Gastrocnemius medialis (tissue), 4 donors: Measurements from ENCODE around the gene FCER1G. TPM values are rescaled to one million over a fixed set of nuclear protein-coding genes. Genes with fewer than 3 reads are reported as not detected.

Source experiments
- ATAC-seq, 2 donors: fragments of 150-250 bp; one replicate each; pipeline ENCODE4 v1.9.1; 2016
- DNase-seq, 2 donors: peaks; one replicate each; pipeline ENCODE4 v3.0.0-alpha.2; 2019
- H3K27ac ChIP-seq, 4 donors: fragments of 200-600 bp; sonication (generic); 1 replicate in 1 of 4; 2 replicates in 3 of 4; pipeline ENCODE4 v1.5.1; 2016 to 2018; ENCODE audit warnings: mild to moderate bottlenecking in 2 of 4, moderate library complexity in 1 of 4
- H3K27me3 ChIP-seq, 3 donors: fragments of 200-600 bp; sonication (generic) in 2 of 3; 1 replicate in 1 of 3; 2 replicates in 2 of 3; pipeline versions ENCODE4 v1.5.1 to v1.6.0; 2016 to 2019; ENCODE audit warnings: mild to moderate bottlenecking in 1 of 3, moderate library complexity in 1 of 3
- H3K36me3 ChIP-seq, 2 donors: fragments of 200-600 bp; sonication (generic) in 1 of 2; one replicate each; pipeline ENCODE4 v1.5.1; 2017 to 2018
- H3K4me1 ChIP-seq, 2 donors: fragments of 200-600 bp; sonication (generic) in 1 of 2; one replicate each; pipeline ENCODE4 v1.5.1; 2016 to 2017; ENCODE audit warnings: mild to moderate bottlenecking in 2 of 2
- H3K4me3 ChIP-seq, 4 donors: fragments of 200-600 bp; sonication (generic) in 3 of 4; 1 replicate in 1 of 4; 2 replicates in 3 of 4; pipeline ENCODE4 v1.5.1; 2016 to 2019; ENCODE audit warnings: mild to moderate bottlenecking in 2 of 4
- H3K9me3 ChIP-seq, 3 donors: fragments of 200-600 bp; sonication (generic) in 2 of 3; 1 replicate in 1 of 3; 2 replicates in 2 of 3; pipeline ENCODE4 v1.5.1; 2016 to 2019
- CTCF ChIP-seq, 5 experiments: fragments of 450-650 bp in 3 of 5; fragments of 200-600 bp in 2 of 5; sonication (generic) in 2 of 5; IDR thresholded peaks in 4 of 5; conservative IDR thresholded peaks in 1 of 5; 1 replicate in 4 of 5; 2 replicates in 1 of 5; pipeline ENCODE4 v1.5.1; 2016 to 2019; ENCODE audit warnings: antibody characterized with exemption in 5 of 5, mild to moderate bottlenecking in 3 of 5, moderate library complexity in 3 of 5
- POLR2A ChIP-seq, 2 donors: fragments of 450-650 bp; IDR thresholded peaks; one replicate each; pipeline ENCODE4 v1.6.1; 2017; ENCODE audit warnings: antibody characterized with exemption in 2 of 2, mild to moderate bottlenecking in 2 of 2, moderate library complexity in 2 of 2
- in situ Hi-C, 4 donors: fragments of 200-750 bp; cut with MboI; loops; one replicate each; pipeline versions ENCODE4 v1.15.0 to v1.8.0; 2017; ENCODE audit warnings: low sequenced_read_pairs in 4 of 4
- intact Hi-C: fragments of 100-400 bp; cut with DNase I; formaldehyde crosslinking; loops from one replicate; pipeline ENCODE4 v1.15.1; 2023; ENCODE audit warnings: low total_unique reads
- total RNA-seq, 4 donors: library from RNA; depleted of rRNA; stranded (reverse); fragments of >200 nt; gene quantifications; one replicate each; pipeline versions ENCODE4 v1.1.0 to v1.2.3, GENCODE V29; 2016

Gene FCER1G
- total RNA-seq, 4 donors from 2014 or later, result 4.2 to 20.4 (median 18.5) TPM

DNA sequence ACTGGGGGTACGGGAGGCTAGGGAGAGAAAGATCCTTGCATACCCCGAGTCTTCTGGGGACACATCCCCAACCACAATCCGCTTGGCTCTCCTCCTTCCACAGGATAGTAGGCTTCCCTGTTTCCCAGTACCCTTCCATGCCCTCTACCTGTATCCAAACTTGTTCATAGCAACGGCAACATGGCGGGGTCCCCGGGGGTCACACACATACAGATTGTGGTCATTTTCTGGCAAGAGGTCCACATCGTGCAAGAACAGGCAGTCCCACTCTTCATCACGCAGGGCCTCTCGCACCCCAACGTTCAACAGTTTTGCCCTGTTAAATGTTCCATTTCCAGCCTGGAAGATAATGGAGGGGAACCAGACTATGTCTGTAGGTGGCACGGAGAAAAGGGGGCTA lies 41.4 kb upstream of the FCER1G start:
- H3K4me1 ChIP-seq, result peaks cover 19 to 23% of the 10 kb centered on the region in 2 donors
- H3K4me3 ChIP-seq, result no peak overlapping the region
- no peak for TF ChIP-seq CTCF (IDR thresholded peaks at IDR 0.05 in 4 of 5, conservative IDR thresholded peaks at IDR 0.05 in 1 of 5)
- no peak for TF ChIP-seq POLR2A (IDR thresholded peaks at IDR 0.05)
- H3K9me3 ChIP-seq, result no peaks in the 10 kb centered on the region
- no peak for DNase-seq
- peaks cover 5 to 65% of the 10 kb centered on the region in 2 donors for H3K36me3 ChIP-seq
- intact Hi-C loops, result no loop called here
- in situ Hi-C loops, result loop anchor here in 1 of 4 donors (10.0 kb wide), 1 partner anchor 51 kb away; the partner anchor contains the start of genes APOA2 and TOMM40L
- no peak for ATAC-seq
- no peaks in the 10 kb centered on the region for H3K27me3 ChIP-seq
- H3K27ac ChIP-seq, result peak overlapping the region in 3 of 4 donors; percentile 43 to 62 (median 57)

DNA sequence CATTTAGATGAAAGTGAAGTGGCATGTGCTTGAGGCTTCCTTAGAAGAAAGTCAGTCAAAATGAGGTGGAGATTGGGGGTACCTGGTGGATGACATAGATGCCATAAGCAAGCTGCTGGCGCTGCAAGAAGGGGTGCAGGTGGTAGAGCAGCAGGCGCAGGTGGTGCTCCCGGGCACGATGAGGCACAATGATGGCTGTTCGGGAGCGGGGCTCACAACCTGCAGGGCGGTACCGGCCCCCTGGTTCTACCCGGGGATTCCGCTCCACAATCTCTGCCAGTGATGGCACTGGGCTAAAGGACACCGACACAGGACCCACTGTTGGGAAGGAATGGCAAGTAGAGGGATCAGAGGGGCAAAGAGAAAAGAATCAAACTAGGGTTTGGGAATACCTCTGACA lies 40.2 kb upstream of the FCER1G start:
- DNase-seq (no peak), ATAC-seq (no peak)
- intact Hi-C loops (no loop called here), in situ Hi-C loops (loop anchor here in 1 of 4 donors (10.0 to 25.0 kb wide), 2 partner anchors 50 to 587 kb away; partner anchors contain the start of genes APOA2, ATF6 and TOMM40L)
- Histone ChIP-seq H3K36me3 (peaks cover 5 to 53% of the 10 kb centered on the region in 2 donors), H3K27me3 (no peaks in the 10 kb centered on the region), H3K27ac (no peak overlapping the region), H3K4me1 (peaks cover 19 to 23% of the 10 kb centered on the region in 2 donors), H3K9me3 (no peaks in the 10 kb centered on the region), H3K4me3 (no peak overlapping the region)
- TF ChIP-seq POLR2A (IDR thresholded peaks at IDR 0.05) (no peak), CTCF (IDR thresholded peaks at IDR 0.05 in 4 of 5, conservative IDR thresholded peaks at IDR 0.05 in 1 of 5) (no peak)

DNA sequence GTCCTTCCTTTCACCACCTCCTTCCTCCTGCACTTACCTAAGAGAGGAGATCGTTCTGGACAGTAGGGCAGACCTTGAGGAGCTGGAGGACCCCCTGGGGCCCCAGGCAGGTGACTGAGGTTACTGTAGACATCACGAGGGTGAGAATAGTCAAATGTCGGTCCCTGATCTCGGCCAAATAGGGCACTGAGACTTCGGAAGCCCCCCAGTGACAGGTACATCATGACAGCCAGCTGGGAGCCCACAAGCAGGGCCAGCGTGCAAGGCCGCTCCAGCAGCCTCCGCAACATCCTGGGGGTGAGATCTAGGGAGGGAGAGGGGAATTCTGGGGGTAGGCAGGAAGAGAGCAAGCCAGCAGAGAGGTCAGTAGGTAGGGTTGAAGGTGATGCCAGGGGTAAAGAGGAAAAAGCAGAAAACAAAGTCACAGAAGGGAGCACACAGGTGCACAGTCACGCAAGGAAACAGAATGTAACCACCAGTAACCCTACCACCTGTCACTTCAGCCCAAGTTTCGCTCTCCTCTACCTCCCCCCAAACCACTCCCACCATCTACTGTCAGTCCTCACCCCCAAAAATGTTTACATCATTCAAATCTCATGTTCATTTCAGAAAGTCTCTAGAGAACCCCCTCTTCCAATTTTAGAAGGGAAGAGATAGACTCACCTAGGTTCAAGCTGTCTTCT lies 39.2 kb upstream of the FCER1G start:
- in situ Hi-C loops (loop anchor here in 1 of 4 donors (10.0 to 25.0 kb wide), 2 partner anchors 49 to 586 kb away; partner anchors contain the start of genes APOA2, ATF6 and TOMM40L), intact Hi-C loops (loop anchor here (1.0 kb wide), 1 partner anchor 26 kb away; the partner anchor contains the start of gene NDUFS2)
- H3K27ac ChIP-seq, result peak overlapping the region; percentile 87 to 91 (median 89)
- peaks cover 19 to 23% of the 10 kb centered on the region in 2 donors for H3K4me1 ChIP-seq
- ATAC-seq (no peak), DNase-seq (no peak)
- peaks cover 0 to 43% of the 10 kb centered on the region in 2 donors for H3K36me3 ChIP-seq
- H3K27me3 ChIP-seq, result no peaks in the 10 kb centered on the region
- TF ChIP-seq POLR2A (IDR thresholded peaks at IDR 0.05), result no peak
- no peak for TF ChIP-seq CTCF (IDR thresholded peaks at IDR 0.05 in 4 of 5, conservative IDR thresholded peaks at IDR 0.05 in 1 of 5)
- H3K4me3 ChIP-seq, result peak overlapping the region; percentile 72 to 92 (median 80)
- no peaks in the 10 kb centered on the region for H3K9me3 ChIP-seq

- Histone ChIP-seq H3K36me3 (peaks cover 0 to 36% of the 10 kb centered on the region in 2 donors), H3K4me3 (peak overlapping the region; percentile 72 to 92 (median 80)), H3K27me3 (no peaks in the 10 kb centered on the region), H3K27ac (peak overlapping the region; percentile 87 to 91 (median 89)), H3K9me3 (no peaks in the 10 kb centered on the region), H3K4me1 (peaks cover 19 to 23% of the 10 kb centered on the region in 2 donors)
- in situ Hi-C loops, result loop anchor here in 1 of 4 donors (10.0 to 25.0 kb wide), 2 partner anchors 48 to 586 kb away; partner anchors contain the start of genes APOA2, ATF6 and TOMM40L
- ATAC-seq (peak; percentile 8 to 16), DNase-seq (no peak)
- TF ChIP-seq CTCF (IDR thresholded peaks at IDR 0.05 in 4 of 5, conservative IDR thresholded peaks at IDR 0.05 in 1 of 5) (no peak), POLR2A (IDR thresholded peaks at IDR 0.05) (no peak)
- intact Hi-C loops, result loop anchor here (1.0 kb wide), 2 partner anchors 10 to 26 kb away; partner anchors contain the start of genes NDUFS2 and PPOX
These were observed 38.5 kb upstream of the FCER1G start for GRCh38 chr1:161176468-161177111.
